ENCODE measurements around the gene CAMK1D. TPM values are rescaled to one million over a fixed set of nuclear protein-coding genes. Genes with fewer than 3 reads are reported as not detected.

The CAMK1D gene
- total and polyA plus RNA-seq, 8 donors = 4.4 to 10.8 (median 4.8) TPM

DNA sequence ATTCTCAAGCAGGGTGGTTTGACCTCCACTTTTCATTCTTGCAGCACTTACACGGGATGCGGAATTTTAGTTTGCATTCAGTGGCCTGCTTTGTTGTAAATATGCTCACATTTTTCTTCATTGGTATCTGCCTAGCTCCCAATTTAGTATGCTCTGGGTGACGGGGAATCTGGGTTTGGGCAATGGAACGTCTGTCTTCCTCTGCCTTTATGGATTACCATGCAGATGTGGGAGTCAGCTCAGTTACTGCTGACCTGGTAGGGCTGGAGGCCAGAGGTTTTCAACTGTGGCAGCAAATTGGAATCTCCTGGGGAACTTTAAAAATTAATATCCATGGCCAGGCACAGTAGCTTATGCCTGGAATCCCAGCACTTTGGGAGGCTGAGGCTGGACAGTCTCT lies 161.6 kb downstream of the CAMK1D start:
- no peak for DNase-seq
- Histone ChIP-seq H3K27me3 (no peaks in the 10 kb centered on the region), H3K27ac (no peak overlapping the region), H3K9me3 (no peaks in the 10 kb centered on the region), H3K36me3 (no peaks in the 10 kb centered on the region), H3K4me1 (peaks cover 0 to 13% of the 10 kb centered on the region in 2 donors), H3K4me3 (no peak overlapping the region)
- TF ChIP-seq, protein P1, sequence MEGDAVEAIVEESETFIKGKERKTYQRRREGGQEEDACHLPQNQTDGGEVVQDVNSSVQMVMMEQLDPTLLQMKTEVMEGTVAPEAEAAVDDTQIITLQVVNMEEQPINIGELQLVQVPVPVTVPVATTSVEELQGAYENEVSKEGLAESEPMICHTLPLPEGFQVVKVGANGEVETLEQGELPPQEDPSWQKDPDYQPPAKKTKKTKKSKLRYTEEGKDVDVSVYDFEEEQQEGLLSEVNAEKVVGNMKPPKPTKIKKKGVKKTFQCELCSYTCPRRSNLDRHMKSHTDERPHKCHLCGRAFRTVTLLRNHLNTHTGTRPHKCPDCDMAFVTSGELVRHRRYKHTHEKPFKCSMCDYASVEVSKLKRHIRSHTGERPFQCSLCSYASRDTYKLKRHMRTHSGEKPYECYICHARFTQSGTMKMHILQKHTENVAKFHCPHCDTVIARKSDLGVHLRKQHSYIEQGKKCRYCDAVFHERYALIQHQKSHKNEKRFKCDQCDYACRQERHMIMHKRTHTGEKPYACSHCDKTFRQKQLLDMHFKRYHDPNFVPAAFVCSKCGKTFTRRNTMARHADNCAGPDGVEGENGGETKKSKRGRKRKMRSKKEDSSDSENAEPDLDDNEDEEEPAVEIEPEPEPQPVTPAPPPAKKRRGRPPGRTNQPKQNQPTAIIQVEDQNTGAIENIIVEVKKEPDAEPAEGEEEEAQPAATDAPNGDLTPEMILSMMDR (IDR thresholded peaks at IDR 0.05) = no peak
- intact Hi-C loops (cut with DNase I) = no loop called here
- no peak for ATAC-seq

DNA sequence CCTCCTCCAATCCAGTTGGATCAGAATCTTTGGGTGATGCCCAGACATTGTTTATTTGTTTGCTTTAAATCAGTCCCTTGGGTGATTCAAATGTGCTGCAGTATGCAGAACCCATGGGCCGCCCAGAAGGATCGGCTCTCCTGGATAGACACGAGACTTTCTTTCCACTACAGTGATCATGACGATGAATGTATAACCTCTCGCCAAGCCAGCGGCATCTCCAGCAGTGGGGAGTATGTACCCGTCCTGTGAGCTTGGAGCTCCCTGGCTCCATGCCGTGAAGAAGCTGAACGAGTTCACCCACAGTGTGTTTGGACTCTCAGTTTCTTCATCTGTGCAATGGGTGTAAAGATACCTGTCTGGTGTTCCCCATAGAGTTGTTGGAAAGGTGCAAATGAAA lies 162.3 kb downstream of the CAMK1D start:
- Histone ChIP-seq H3K36me3 (no peaks in the 10 kb centered on the region), H3K4me1 (peaks cover 0 to 13% of the 10 kb centered on the region in 2 donors), H3K4me3 (no peak overlapping the region), H3K27ac (no peak overlapping the region), H3K9me3 (no peaks in the 10 kb centered on the region), H3K27me3 (no peaks in the 10 kb centered on the region)
- ATAC-seq = no peak
- no peak for DNase-seq
- TF ChIP-seq, protein P1 (IDR thresholded peaks at IDR 0.05) = no peak
- intact Hi-C loops (cut with DNase I) = no loop called here

DNA sequence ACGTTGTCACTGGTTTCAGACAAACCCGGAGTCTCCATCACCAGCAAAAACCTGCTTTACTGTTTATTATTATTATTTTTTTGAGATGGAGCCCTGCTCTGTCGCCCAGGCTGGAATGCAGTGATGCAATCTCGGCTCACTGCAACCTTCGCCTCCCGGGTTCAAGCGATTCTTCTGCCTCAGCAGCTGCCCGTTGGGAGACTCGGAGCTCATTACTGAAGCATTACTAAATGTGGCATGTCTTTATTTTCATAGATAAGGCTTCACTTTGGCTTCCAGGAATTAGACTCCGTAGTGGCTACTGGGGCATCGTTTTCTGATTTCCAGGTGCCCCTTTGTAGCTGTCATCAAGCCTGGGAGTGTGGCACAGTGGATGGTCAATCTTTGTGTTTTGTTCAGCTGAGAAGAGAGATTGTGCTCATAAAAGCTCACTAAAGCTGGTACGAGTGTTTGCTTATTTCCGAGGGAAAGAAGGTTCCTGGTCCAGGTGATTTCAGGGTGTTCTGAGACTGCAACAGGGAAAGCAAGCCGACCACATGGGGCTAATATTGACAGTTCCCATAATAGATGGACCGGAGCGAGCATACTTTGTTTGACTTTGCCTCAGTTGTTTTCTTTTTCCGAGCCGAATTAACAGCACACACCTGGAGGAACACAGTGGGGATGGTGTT lies 163.1 kb downstream of the CAMK1D start:
- ATAC-seq (no peak), DNase-seq (no peak)
- TF ChIP-seq, protein P1 (IDR thresholded peaks at IDR 0.05) = no peak
- no peaks in the 10 kb centered on the region for H3K9me3 ChIP-seq
- H3K27ac ChIP-seq = no peak overlapping the region
- H3K36me3 ChIP-seq = no peaks in the 10 kb centered on the region
- no peak overlapping the region for H3K4me3 ChIP-seq
- H3K27me3 ChIP-seq = no peaks in the 10 kb centered on the region
- peaks cover 0 to 8% of the 10 kb centered on the region in 2 donors for H3K4me1 ChIP-seq
- intact Hi-C loops (cut with DNase I) = no loop called here

DNA sequence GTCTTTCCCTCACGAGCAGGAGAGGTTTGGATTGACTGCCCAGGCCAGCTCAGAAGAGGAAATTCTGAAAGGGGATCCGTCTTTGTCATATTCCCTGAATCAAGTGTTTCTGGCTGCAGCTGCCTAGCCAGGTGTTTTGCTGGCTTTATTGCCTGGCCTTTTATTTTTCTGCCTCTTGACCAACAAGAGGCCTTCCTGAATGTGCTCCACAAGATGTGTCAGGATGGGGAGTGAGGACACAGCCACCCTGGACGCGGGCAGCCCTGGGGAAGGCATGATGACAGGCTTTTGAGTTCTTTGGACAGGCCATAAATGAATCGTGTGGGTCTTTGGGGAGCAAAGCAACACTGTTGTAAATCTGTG lies 163.6 kb downstream of the CAMK1D start:
- no peaks in the 10 kb centered on the region for H3K36me3 ChIP-seq
- H3K4me3 ChIP-seq = no peak overlapping the region
- intact Hi-C loops (cut with DNase I) = no loop called here
- no peak for ATAC-seq
- DNase-seq = no peak
- H3K27ac ChIP-seq = no peak overlapping the region
- no peaks in the 10 kb centered on the region for H3K9me3 ChIP-seq
- peaks cover 0 to 2% of the 10 kb centered on the region in 2 donors for H3K4me1 ChIP-seq
- TF ChIP-seq, protein P1 (IDR thresholded peaks at IDR 0.05) = no peak
- H3K27me3 ChIP-seq = no peaks in the 10 kb centered on the region

DNA sequence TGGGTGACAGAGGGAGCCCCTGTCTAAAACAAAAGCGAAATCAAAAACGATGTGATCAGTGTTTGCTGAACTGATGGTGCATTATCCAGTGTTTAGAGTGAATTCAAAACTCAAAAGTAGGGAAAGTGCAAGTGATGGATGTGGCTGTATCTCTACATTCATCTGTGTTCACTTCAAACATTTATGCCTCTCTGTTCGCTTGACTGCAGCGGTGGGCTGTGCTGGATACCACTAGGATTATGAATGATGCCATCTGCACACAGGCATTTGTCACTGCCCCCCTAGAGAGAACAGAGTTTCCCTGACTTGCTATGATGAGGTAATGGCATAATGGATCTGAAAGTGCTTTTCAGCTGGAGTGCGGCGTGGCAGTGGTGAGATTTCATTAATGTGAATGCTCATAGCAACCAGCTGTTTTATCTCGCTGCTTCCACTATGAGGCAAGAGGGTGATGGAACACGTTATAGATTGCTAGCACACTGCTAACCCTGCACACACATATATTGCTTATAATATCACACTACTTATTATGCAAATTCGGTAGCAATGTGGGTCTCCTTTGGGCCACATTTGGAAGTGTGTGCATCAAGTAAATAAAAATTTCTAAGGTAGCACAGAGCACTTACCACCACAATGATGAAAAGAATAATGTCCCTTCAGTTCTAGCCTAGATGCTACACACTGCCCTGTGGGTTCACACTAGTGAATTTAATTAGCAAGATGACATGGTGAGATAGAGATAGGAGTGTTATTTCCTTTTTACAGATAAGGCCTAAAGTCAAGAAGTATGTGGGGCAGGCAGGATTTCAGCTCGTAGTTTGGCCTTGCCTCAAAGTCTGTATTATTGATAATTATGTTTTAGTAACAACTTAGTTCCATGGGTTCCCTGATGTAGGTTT lies 164.7 kb downstream of the CAMK1D start:
- Histone ChIP-seq H3K4me3 (no peak overlapping the region), H3K4me1 (no peaks in the 10 kb centered on the region), H3K36me3 (no peaks in the 10 kb centered on the region), H3K27ac (no peak overlapping the region), H3K9me3 (no peaks in the 10 kb centered on the region), H3K27me3 (no peaks in the 10 kb centered on the region)
- TF ChIP-seq, protein P1 (IDR thresholded peaks at IDR 0.05) = no peak
- ATAC-seq = no peak
- intact Hi-C loops (cut with DNase I) = no loop called here
- DNase-seq = peak in 2 of 4 donors; percentile 53 to 62

Data from left lung (tissue), 10 donors.